Measurements from ENCODE around the gene TAPT1. TPM values are rescaled to one million over a fixed set of nuclear protein-coding genes. Genes with fewer than 3 reads are reported as not detected.

Gene TAPT1
- total RNA-seq, 1 experiment from 2014 or later, result 11.1 TPM

- Histone ChIP-seq H4K91ac (ENCODE audit: insufficient read length, low read depth, low read length) (no peak overlapping the region), H2BK20ac (ENCODE audit: low read depth, low read length, poor library complexity, severe bottlenecking) (no peak overlapping the region), H4K20me1 (ENCODE audit: control insufficient read depth, insufficient read depth, insufficient read length) (no peaks in the 10 kb centered on the region), H2AFZ (ENCODE audit: low read length) (no peak overlapping the region), H2AK5ac (ENCODE audit: insufficient read length, low read length) (no peak overlapping the region), H3K18ac (ENCODE audit: insufficient read length, low read depth, low read length) (no peak overlapping the region), H3K27me3 (ENCODE audit: insufficient read depth, low read length) (no peaks in the 10 kb centered on the region), H3K79me2 (ENCODE audit: insufficient read depth, low read length) (no peaks in the 10 kb centered on the region), H3K4me2 (ENCODE audit: insufficient read depth, insufficient read length, low read length) (no peak overlapping the region), H3K79me1 (ENCODE audit: insufficient read depth, low read depth, low read length, poor library complexity, severe bottlenecking) (no peaks in the 10 kb centered on the region), H3K56ac (ENCODE audit: insufficient read length, low read depth, low read length) (no peak overlapping the region), H3T11ph (ENCODE audit: low read length) (no peak overlapping the region), H3K14ac (ENCODE audit: insufficient read depth, low read length) (no peak overlapping the region), H3K4ac (ENCODE audit: low read depth, low read length) (no peak overlapping the region), H3K9me3 (ENCODE audit: control insufficient read depth, low read depth, low read length) (no peaks in the 10 kb centered on the region), H3K4me1 (ENCODE audit: insufficient read depth, low read length) (peaks cover 2% of the 10 kb centered on the region; the same call in 1 of the 2 replicates), H2BK5ac (ENCODE audit: insufficient read length, low read length) (no peak overlapping the region), H3K23me2 (ENCODE audit: insufficient read length, low read depth, low read length, poor library complexity, severe bottlenecking) (no peaks in the 10 kb centered on the region), H4K8ac (replicated peaks; ENCODE audit: insufficient read length, low read depth, low read length) (no peak overlapping the region), H2BK12ac (ENCODE audit: insufficient read length, low read depth, low read length) (no peak overlapping the region), H3K9ac (ENCODE audit: extremely low read depth, insufficient read length, low read length) (no peak overlapping the region), H2BK15ac (ENCODE audit: low read depth, low read length) (no peak overlapping the region), H4K5ac (ENCODE audit: insufficient read length, low read depth, low read length) (no peak overlapping the region), H2BK120ac (ENCODE audit: low read depth, low read length, poor library complexity, severe bottlenecking) (no peak overlapping the region), H3K23ac (ENCODE audit: insufficient read length, low read depth, low read length) (no peak overlapping the region), H3K27ac (ENCODE audit: insufficient read length, low read depth, low read length) (no peak overlapping the region)
- DNase-seq, result no peak
- no peak for TF ChIP-seq CTCF (conservative IDR thresholded peaks at IDR 0.05)
- Mint-ChIP-seq H3K4me3 (no peak overlapping the region), H3K27ac (no peak overlapping the region), H3K36me3 (ENCODE audit: insufficient read depth in 1 of 3, low read depth in 3 of 3) (no peaks in the 10 kb centered on the region), H3K4me1 (peaks cover 18 to 25% of the 10 kb centered on the region in 2 experiments), H3K27me3 (ENCODE audit: low read depth) (no peaks in the 10 kb centered on the region), H3K9me3 (no peaks in the 10 kb centered on the region)
- no CpG with 5 or more reads among the region's 2 CpGs for WGBS (ENCODE audit: extremely low coverage, insufficient read length, low lambda C conversion rate)
Observed at GRCh38 chr4:16202598-16202997, 23.7 kb downstream of the TAPT1 start.
